GM12865 (cell line): ENCODE data around the gene BSDC1.

Experiments used
- DNase-seq: peaks from one replicate; pipeline ENCODE4 v3.0.0; 2010; ENCODE audit warnings: low read depth
- H3K4me3 ChIP-seq: 2 replicates; pipeline ENCODE4 v1.5.1; 2011; ENCODE audit warnings: mild to moderate bottlenecking, low read depth, low read length, control low read depth
- CTCF ChIP-seq: IDR thresholded peaks from 2 replicates; pipeline ENCODE4 v1.5.1; 2011; ENCODE audit warnings: low read length, control low read depth, low read depth, inconsistent platforms; ENCODE audit not compliant: insufficient read depth; ENCODE audit errors: missing control alignments

Gene BSDC1

GRCh38 chr1:32377541-32378220 is 16.6 kb downstream of the BSDC1 start:
- TF ChIP-seq CTCF = no peak
- no peak overlapping the region for H3K4me3 ChIP-seq
- no peak for DNase-seq

- no peak for DNase-seq
These were observed 18.0 kb downstream of the BSDC1 start for GRCh38 chr1:32376199-32376598.

GRCh38 chr1:32373996-32374592 is 20.1 kb downstream of the BSDC1 start:
- H3K4me3 ChIP-seq = no peak overlapping the region
- no peak for DNase-seq
- TF ChIP-seq CTCF = no peak

More at GRCh38 chr1:32376199-32376598, 18.0 kb downstream of the BSDC1 start:
- no peak for TF ChIP-seq CTCF
- H3K4me3 ChIP-seq = no peak overlapping the region

GRCh38 chr1:32372149-32372756 is 22.0 kb downstream of the BSDC1 start:
- no peak overlapping the region for H3K4me3 ChIP-seq
- DNase-seq = peak; percentile 75
- TF ChIP-seq CTCF = no peak

- no peak overlapping the region for H3K4me3 ChIP-seq
- no peak for DNase-seq
- TF ChIP-seq CTCF = no peak
These were observed 26.2 kb downstream of the BSDC1 start for GRCh38 chr1:32367912-32368635.

- DNase-seq = no peak
- TF ChIP-seq CTCF = no peak
- H3K4me3 ChIP-seq = no peak overlapping the region
These were observed 28.8 kb downstream of the BSDC1 start for GRCh38 chr1:32365445-32365844.
